ENCODE measurements around the gene ITPR2.

Gene ITPR2

GRCh38 chr12:26554332-26554731 is 278.7 kb downstream of the ITPR2 start:
- no peaks in the 10 kb centered on the region for H3K27me3 ChIP-seq (ENCODE audit: insufficient read depth, low read length)
- no peak overlapping the region for H2AFZ ChIP-seq (ENCODE audit: low read length)
- no peak overlapping the region for H3K4me2 ChIP-seq (ENCODE audit: low read length)
- H3K79me2 ChIP-seq (ENCODE audit: insufficient read depth, low read length) = no peaks in the 10 kb centered on the region
- H3K36me3 ChIP-seq (ENCODE audit: insufficient read depth, low read length) = peaks cover 15% of the 10 kb centered on the region
- no peak overlapping the region for H3K9ac ChIP-seq (ENCODE audit: low read length)
- no peak for TF ChIP-seq EZH2 (IDR thresholded peaks at IDR 0.05; ENCODE audit: borderline replicate concordance, low read length)
- TF ChIP-seq, protein P1, sequence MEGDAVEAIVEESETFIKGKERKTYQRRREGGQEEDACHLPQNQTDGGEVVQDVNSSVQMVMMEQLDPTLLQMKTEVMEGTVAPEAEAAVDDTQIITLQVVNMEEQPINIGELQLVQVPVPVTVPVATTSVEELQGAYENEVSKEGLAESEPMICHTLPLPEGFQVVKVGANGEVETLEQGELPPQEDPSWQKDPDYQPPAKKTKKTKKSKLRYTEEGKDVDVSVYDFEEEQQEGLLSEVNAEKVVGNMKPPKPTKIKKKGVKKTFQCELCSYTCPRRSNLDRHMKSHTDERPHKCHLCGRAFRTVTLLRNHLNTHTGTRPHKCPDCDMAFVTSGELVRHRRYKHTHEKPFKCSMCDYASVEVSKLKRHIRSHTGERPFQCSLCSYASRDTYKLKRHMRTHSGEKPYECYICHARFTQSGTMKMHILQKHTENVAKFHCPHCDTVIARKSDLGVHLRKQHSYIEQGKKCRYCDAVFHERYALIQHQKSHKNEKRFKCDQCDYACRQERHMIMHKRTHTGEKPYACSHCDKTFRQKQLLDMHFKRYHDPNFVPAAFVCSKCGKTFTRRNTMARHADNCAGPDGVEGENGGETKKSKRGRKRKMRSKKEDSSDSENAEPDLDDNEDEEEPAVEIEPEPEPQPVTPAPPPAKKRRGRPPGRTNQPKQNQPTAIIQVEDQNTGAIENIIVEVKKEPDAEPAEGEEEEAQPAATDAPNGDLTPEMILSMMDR (IDR thresholded peaks at IDR 0.05; ENCODE audit: low read length) = no peak
- no peaks in the 10 kb centered on the region for H3K9me2 ChIP-seq (ENCODE audit: low read depth, low read length)
- H3K9me3 ChIP-seq (ENCODE audit: low read length) = no peaks in the 10 kb centered on the region
- H4K20me1 ChIP-seq (ENCODE audit: insufficient read depth, low read length) = no peaks in the 10 kb centered on the region
- H3K4me3 ChIP-seq (ENCODE audit: low read depth, low read length, poor library complexity, severe bottlenecking) = no peak overlapping the region
- no peaks in the 10 kb centered on the region for H3K4me1 ChIP-seq (ENCODE audit: insufficient read depth, low read length, severe bottlenecking)
- no peaks in the 10 kb centered on the region for H3F3A ChIP-seq (ENCODE audit: insufficient read depth, low read length)
- no peak overlapping the region for H3K27ac ChIP-seq (ENCODE audit: low read depth, low read length, poor library complexity, severe bottlenecking)

DNA sequence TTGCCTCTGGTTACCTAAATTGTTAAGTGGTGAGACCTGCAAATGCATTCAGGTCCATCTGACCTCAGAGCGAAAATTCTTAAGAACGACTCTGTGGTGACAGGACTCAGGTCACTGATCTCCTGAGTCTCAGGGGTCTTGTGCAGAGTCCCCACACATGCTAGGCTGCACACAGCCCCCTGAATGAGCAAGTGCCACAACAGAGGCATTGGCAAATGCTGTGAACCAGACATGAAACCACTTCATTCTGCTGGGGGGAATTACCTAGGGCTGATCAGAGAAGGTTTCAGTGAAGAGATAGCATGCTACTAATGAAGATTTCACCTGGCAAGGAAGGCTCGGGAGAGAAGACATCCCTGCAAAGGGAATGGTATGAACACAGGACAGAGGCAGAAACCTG is 281.6 kb downstream of the ITPR2 start:
- Histone ChIP-seq H3K4me3 (ENCODE audit: low read depth, low read length, poor library complexity, severe bottlenecking) (no peak overlapping the region), H3K9me2 (ENCODE audit: low read depth, low read length) (no peaks in the 10 kb centered on the region), H2AFZ (ENCODE audit: low read length) (no peak overlapping the region), H3K27me3 (ENCODE audit: insufficient read depth, low read length) (no peaks in the 10 kb centered on the region), H3K79me2 (ENCODE audit: insufficient read depth, low read length) (no peaks in the 10 kb centered on the region), H3K4me2 (ENCODE audit: low read length) (no peak overlapping the region), H3K4me1 (ENCODE audit: insufficient read depth, low read length, severe bottlenecking) (no peaks in the 10 kb centered on the region), H3K27ac (ENCODE audit: low read depth, low read length, poor library complexity, severe bottlenecking) (no peak overlapping the region), H3K9me3 (ENCODE audit: low read length) (no peaks in the 10 kb centered on the region), H3K36me3 (ENCODE audit: insufficient read depth, low read length) (peaks cover 26% of the 10 kb centered on the region), H4K20me1 (ENCODE audit: insufficient read depth, low read length) (no peaks in the 10 kb centered on the region), H3F3A (ENCODE audit: insufficient read depth, low read length) (no peaks in the 10 kb centered on the region), H3K9ac (ENCODE audit: low read length) (no peak overlapping the region)
- no peak for TF ChIP-seq EZH2 (IDR thresholded peaks at IDR 0.05; ENCODE audit: borderline replicate concordance, low read length)
- TF ChIP-seq, protein P1 (IDR thresholded peaks at IDR 0.05; ENCODE audit: low read length) = no peak

DNA sequence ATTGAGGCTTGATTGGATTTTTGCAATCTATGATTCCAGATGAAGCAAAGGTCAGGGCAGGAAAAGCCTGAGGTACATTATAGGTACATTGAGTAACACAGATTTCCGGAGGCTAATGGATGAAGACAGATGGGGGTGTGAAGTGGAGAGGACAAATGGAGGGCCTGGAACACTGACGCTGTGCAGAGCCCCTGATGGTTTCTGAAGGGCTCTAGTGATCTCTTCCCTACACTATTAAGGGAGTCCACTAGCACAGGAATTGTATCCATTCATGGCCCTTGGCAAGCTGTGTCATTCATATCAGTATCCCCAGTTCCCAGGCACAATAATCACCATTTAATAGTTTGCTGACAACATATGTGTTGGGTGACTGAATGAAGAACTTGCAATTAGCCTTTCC is 284.8 kb downstream of the ITPR2 start:
- H4K20me1 ChIP-seq (ENCODE audit: insufficient read depth, low read length) = no peaks in the 10 kb centered on the region
- H3K4me2 ChIP-seq (ENCODE audit: low read length) = no peak overlapping the region
- no peak overlapping the region for H2AFZ ChIP-seq (ENCODE audit: low read length)
- H3K27ac ChIP-seq (ENCODE audit: low read depth, low read length, poor library complexity, severe bottlenecking) = no peak overlapping the region
- no peaks in the 10 kb centered on the region for H3K79me2 ChIP-seq (ENCODE audit: insufficient read depth, low read length)
- H3K9ac ChIP-seq (ENCODE audit: low read length) = no peak overlapping the region
- no peaks in the 10 kb centered on the region for H3K9me3 ChIP-seq (ENCODE audit: low read length)
- H3K4me3 ChIP-seq (ENCODE audit: low read depth, low read length, poor library complexity, severe bottlenecking) = no peak overlapping the region
- H3F3A ChIP-seq (ENCODE audit: insufficient read depth, low read length) = no peaks in the 10 kb centered on the region
- no peaks in the 10 kb centered on the region for H3K4me1 ChIP-seq (ENCODE audit: insufficient read depth, low read length, severe bottlenecking)
- H3K9me2 ChIP-seq (ENCODE audit: low read depth, low read length) = no peaks in the 10 kb centered on the region
- H3K27me3 ChIP-seq (ENCODE audit: insufficient read depth, low read length) = no peaks in the 10 kb centered on the region
- peaks cover 24% of the 10 kb centered on the region for H3K36me3 ChIP-seq (ENCODE audit: insufficient read depth, low read length)
- TF ChIP-seq, protein P1 (IDR thresholded peaks at IDR 0.05; ENCODE audit: low read length) = no peak
- no peak for TF ChIP-seq EZH2 (IDR thresholded peaks at IDR 0.05; ENCODE audit: borderline replicate concordance, low read length)

All from OCI-LY1 (cell line).